Activated T-cell treated with anti-CD3 and anti-CD28 coated beads for 4 hours (primary cell): ENCODE measurements around the gene DMXL2.

ENCODE experiments used
- DNase-seq: peaks from one replicate; pipeline ENCODE4 v3.0.0-alpha.2; 2020

Gene DMXL2

GRCh38 chr15:51401872-51402517, 220.6 kb downstream of the DMXL2 start:
- DNase-seq: no peak

DNA sequence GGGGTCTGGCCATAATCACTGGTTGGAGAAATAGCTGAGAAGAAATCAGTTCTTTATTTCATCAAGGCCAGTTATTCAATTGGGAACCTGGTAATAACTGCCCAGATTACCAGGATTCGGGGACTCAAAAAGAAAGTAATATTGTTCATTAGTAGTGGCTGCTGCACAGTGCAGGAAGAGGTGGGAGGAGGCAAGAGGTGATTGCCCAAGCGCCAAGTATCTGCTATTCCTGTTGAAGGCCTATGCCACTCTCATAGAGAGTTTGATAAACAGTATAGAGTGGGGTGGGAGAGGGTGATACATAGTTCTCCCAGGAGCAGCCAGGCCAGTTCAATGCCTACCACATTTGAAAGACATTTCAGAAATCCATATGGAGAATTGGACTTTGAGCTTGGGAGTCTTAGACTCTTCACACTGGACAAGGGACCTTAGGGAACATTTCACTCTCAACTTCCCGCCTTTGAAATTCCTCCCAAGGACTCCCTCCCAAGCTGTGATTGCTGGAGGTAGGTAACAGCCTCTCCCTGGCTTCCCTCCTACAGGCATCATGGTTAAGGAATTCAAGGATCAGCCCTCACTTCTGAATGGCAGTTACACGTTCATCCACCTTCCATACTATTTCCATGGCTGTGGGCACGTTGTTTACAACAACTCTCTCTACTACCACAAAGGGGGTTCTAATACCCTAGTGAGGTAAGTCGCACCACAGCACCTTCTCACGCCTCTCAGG, 221.4 kb downstream of the DMXL2 start:
- no peak for DNase-seq

DNA sequence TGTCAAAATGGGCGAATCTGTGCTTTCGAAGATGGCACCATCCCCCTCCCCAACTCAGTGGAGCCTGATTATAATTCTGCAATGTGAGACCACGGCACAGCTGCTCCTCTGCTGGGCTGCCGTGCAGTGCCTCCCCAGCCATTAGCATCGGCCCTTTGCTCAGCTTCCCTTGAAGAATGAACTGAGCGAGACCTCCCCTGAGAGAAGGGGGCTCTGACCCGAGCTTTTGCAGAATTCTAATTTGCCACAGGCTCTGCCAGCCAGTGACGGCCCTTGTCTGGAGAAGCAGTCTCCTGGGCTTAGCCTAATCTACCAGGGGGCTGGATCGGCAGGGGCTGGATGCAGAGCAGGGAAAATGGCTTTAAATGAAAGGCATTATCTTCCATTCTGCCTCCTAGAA, 223.9 kb downstream of the DMXL2 start:
- no peak for DNase-seq
